Measurements from ENCODE around the gene AQP12B. TPM values are rescaled to one million over a fixed set of nuclear protein-coding genes. Genes with fewer than 3 reads are reported as not detected.
"Not testable (repeated sequence)": the region's sequence is repeated elsewhere in the genome, so short reads cannot be mapped to it uniquely, and the experiment has no call there.

The AQP12B gene
- total RNA-seq: under 1 TPM in 7 of 8 experiments, not detected in 1; 0.05 to 0.52 (median 0.21) TPM

DNA sequence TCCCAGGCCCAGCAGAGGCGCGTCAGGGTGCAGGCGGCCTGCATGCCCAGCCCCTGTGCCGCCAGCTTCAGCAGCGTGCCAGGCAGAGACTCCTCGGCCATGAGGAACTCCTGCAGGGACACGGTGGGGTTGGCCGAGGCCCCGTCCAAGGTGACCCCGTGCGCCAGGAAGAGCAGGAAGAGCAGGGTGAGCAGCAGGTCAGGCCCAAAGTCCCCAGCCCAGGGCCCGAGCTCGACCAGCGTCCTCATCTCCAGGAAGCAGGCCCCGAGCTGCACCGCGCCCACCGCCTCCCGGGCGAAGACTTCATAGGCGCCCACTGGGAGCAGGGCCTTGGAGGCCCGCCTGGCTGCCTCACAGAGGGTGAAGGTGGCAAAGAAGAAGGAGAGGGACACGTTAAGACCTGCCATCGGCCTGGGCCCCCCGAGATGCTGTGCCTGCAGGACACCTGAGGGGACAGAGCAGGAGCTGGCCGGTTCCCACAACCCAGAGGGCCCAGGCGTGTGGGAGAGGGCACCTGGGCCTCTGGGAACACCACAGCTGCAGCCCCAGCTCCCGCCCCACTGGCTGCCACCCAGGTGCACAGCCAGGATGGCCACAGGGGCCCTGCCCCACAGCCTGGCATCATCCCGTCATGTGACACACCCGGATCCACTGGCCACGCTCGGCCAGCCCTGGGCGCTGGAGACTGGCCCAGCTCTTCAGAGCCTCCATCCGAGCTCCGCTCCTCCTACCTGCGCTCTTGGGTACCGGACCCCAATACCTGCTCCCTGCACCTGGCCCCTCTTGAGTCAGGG lies at the start of gene AQP12B:
TSS of gene AQP12B (minus strand) at position 455 of the 794 bp plus-strand sequence. CDS start at position 407, 48 bp downstream.
- H3K27ac ChIP-seq; H3K4me1 ChIP-seq (replicated peaks in 1 of 2); ATAC-seq (replicated peaks in 6 of 8); in situ Hi-C loops (cut with MboI; ENCODE audit: low pct_unique_long_range_greater_than_20kb in 2 of 9, low sequenced_read_pairs in 9 of 9, unreplicated experiment in 9 of 9); H3K4me3 ChIP-seq: not testable (repeated sequence)
- no CpG with 5 or more reads among the region's 37 CpGs for WGBS, 10 experiments

- no peak overlapping the region for H3K4me3 ChIP-seq
- no CpG with 5 or more reads among the region's 5 CpGs for WGBS, 10 experiments
- ATAC-seq (replicated peaks in 6 of 8): no peak
- no peak overlapping the region for H3K27ac ChIP-seq
- in situ Hi-C loops (cut with MboI; ENCODE audit: low pct_unique_long_range_greater_than_20kb in 2 of 9, low sequenced_read_pairs in 9 of 9, unreplicated experiment in 9 of 9): no loop called here
- no peaks in the 10 kb centered on the region for H3K4me1 ChIP-seq (replicated peaks in 1 of 2)
These were observed 49.5 kb upstream of the AQP12B start for GRCh38 chr2:240732184-240732583.

- in situ Hi-C loops (cut with MboI; ENCODE audit: low pct_unique_long_range_greater_than_20kb in 2 of 9, low sequenced_read_pairs in 9 of 9, unreplicated experiment in 9 of 9): no loop called here
- no peak overlapping the region for H3K4me3 ChIP-seq
- 86% methylated on average over 1 of the region's 9 CpGs; no CpG with 5 or more reads in 9 of the 10 experiments for WGBS, 10 experiments
- ATAC-seq (replicated peaks in 6 of 8): peak in 3 of 8 experiments; percentile 20 to 36 (median 25)
- H3K4me1 ChIP-seq (replicated peaks in 1 of 2): no peaks in the 10 kb centered on the region
- no peak overlapping the region for H3K27ac ChIP-seq
These were observed 48.5 kb upstream of the AQP12B start for GRCh38 chr2:240731178-240731545.

GRCh38 chr2:240730501-240731177 lies 48.0 kb upstream of the AQP12B start:
- no peak overlapping the region for H3K4me3 ChIP-seq
- ATAC-seq (replicated peaks in 6 of 8): peak in 3 of 8 experiments; percentile 56 to 83 (median 73)
- 0 to 100% (median 60%) methylated on average over 1 to 3 of the region's 10 CpGs; no CpG with 5 or more reads in 5 of the 10 experiments for WGBS, 10 experiments
- H3K27ac ChIP-seq: no peak overlapping the region
- no peaks in the 10 kb centered on the region for H3K4me1 ChIP-seq (replicated peaks in 1 of 2)
- in situ Hi-C loops (cut with MboI; ENCODE audit: low pct_unique_long_range_greater_than_20kb in 2 of 9, low sequenced_read_pairs in 9 of 9, unreplicated experiment in 9 of 9): no loop called here

DNA sequence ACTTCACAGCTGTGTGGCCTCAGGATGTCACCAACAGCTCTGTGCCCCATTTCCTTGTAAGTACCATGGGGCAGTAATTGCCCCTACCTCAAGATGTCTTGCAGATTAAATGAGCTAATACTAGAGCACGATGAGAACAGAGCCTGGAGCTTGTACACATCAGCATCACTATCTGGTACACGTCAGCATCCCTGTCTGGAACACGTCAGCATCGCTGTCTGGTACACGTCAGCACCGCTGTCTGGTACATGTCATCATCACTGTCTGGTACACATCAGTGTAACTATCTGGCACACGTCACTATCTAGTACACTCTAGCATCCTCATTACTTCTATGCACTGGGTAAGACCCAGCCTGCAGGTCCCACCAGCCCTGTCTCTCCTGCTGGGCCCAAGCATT lies 46.1 kb upstream of the AQP12B start:
- in situ Hi-C loops (cut with MboI; ENCODE audit: low pct_unique_long_range_greater_than_20kb in 2 of 9, low sequenced_read_pairs in 9 of 9, unreplicated experiment in 9 of 9): no loop called here
- no peaks in the 10 kb centered on the region for H3K4me1 ChIP-seq (replicated peaks in 1 of 2)
- WGBS, 10 experiments: 14 to 100% (median 90%) methylated on average over 1 to 2 of the region's 7 CpGs; no CpG with 5 or more reads in 7 of the 10 experiments
- no peak overlapping the region for H3K4me3 ChIP-seq
- peak in 1 of 8 experiments; percentile 15 for ATAC-seq (replicated peaks in 6 of 8)
- H3K27ac ChIP-seq: no peak overlapping the region

DNA sequence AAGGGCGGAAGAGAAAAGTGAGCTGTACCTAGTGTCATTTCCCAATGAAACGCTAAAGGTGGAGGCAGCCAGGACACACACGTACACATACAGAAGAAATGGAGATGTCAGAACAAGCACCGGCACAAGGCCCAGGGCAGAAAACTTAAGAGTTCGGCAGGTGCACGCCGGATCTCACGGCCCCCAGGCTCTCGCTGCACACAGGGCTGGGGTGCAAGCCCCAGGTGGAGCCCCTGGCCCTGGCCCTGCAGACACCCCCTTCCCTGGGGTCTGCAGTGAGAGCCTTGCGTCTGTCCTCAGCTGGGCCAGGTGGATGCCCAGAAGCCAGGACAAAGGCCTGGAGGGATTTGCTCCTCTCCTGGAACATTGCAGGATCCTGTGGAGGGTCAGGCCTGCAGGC lies 45.7 kb upstream of the AQP12B start:
- in situ Hi-C loops (cut with MboI; ENCODE audit: low pct_unique_long_range_greater_than_20kb in 2 of 9, low sequenced_read_pairs in 9 of 9, unreplicated experiment in 9 of 9): no loop called here
- H3K4me1 ChIP-seq (replicated peaks in 1 of 2): no peaks in the 10 kb centered on the region
- no peak for ATAC-seq (replicated peaks in 6 of 8)
- WGBS, 10 experiments: 40 to 100% (median 88%) methylated on average over 1 to 7 of the region's 10 CpGs; no CpG with 5 or more reads in 3 of the 10 experiments
- H3K27ac ChIP-seq: no peak overlapping the region
- H3K4me3 ChIP-seq: no peak overlapping the region

GRCh38 chr2:240727913-240728312 lies 45.2 kb upstream of the AQP12B start:
- ATAC-seq (replicated peaks in 6 of 8): no peak
- no peak overlapping the region for H3K27ac ChIP-seq
- no peak overlapping the region for H3K4me3 ChIP-seq
- 82 to 100% (median 97%) methylated on average over 1 to 5 of the region's 15 CpGs; no CpG with 5 or more reads in 5 of the 10 experiments for WGBS, 10 experiments
- H3K4me1 ChIP-seq (replicated peaks in 1 of 2): no peaks in the 10 kb centered on the region
- in situ Hi-C loops (cut with MboI; ENCODE audit: low pct_unique_long_range_greater_than_20kb in 2 of 9, low sequenced_read_pairs in 9 of 9, unreplicated experiment in 9 of 9): no loop called here

GRCh38 chr2:240727439-240727838 lies 44.8 kb upstream of the AQP12B start:
- in situ Hi-C loops (cut with MboI; ENCODE audit: low pct_unique_long_range_greater_than_20kb in 2 of 9, low sequenced_read_pairs in 9 of 9, unreplicated experiment in 9 of 9): no loop called here
- no peak for ATAC-seq (replicated peaks in 6 of 8)
- WGBS, 10 experiments: 46 to 92% (median 78%) methylated on average over 4 to 11 of the region's 14 CpGs; no CpG with 5 or more reads in 6 of the 10 experiments
- no peak overlapping the region for H3K27ac ChIP-seq
- no peak overlapping the region for H3K4me3 ChIP-seq
- no peaks in the 10 kb centered on the region for H3K4me1 ChIP-seq (replicated peaks in 1 of 2)

- Histone ChIP-seq H3K27ac (no peak overlapping the region), H3K4me1 (replicated peaks in 1 of 2) (no peaks in the 10 kb centered on the region), H3K4me3 (no peak overlapping the region)
- in situ Hi-C loops (cut with MboI; ENCODE audit: low pct_unique_long_range_greater_than_20kb in 2 of 9, low sequenced_read_pairs in 9 of 9, unreplicated experiment in 9 of 9): no loop called here
- 0 to 100% (median 78%) methylated on average over 1 to 7 of the region's 14 CpGs; no CpG with 5 or more reads in 4 of the 10 experiments for WGBS, 10 experiments
- no peak for ATAC-seq (replicated peaks in 6 of 8)
These were observed 44.2 kb upstream of the AQP12B start for GRCh38 chr2:240726876-240727275.

DNA sequence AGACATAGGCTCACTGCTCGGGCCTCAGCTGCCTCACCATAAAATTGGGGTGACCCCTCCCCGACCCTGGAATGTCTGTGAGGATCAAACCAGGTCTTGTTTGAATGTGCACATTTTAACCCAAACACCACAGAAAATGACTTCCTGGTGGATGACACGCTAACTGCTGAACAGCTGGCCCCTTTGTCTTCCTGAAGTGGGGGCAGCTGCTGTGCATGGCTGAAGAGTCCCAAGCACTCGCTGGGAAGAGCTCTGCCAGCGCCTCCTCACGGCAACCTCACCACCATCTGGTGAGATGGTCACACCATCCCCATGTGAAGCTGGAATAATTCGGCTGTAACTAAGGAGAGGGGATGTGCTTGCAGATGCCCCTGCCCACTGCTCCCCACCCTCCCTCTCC lies 43.0 kb upstream of the AQP12B start:
- no peaks in the 10 kb centered on the region for H3K4me1 ChIP-seq (replicated peaks in 1 of 2)
- ATAC-seq (replicated peaks in 6 of 8): peak in 1 of 8 experiments; percentile 3
- in situ Hi-C loops (cut with MboI; ENCODE audit: low pct_unique_long_range_greater_than_20kb in 2 of 9, low sequenced_read_pairs in 9 of 9, unreplicated experiment in 9 of 9): no loop called here
- H3K4me3 ChIP-seq: no peak overlapping the region
- no peak overlapping the region for H3K27ac ChIP-seq
- WGBS, 10 experiments: 50 to 92% (median 52%) methylated on average over 2 to 7 of the region's 7 CpGs; no CpG with 5 or more reads in 7 of the 10 experiments

DNA sequence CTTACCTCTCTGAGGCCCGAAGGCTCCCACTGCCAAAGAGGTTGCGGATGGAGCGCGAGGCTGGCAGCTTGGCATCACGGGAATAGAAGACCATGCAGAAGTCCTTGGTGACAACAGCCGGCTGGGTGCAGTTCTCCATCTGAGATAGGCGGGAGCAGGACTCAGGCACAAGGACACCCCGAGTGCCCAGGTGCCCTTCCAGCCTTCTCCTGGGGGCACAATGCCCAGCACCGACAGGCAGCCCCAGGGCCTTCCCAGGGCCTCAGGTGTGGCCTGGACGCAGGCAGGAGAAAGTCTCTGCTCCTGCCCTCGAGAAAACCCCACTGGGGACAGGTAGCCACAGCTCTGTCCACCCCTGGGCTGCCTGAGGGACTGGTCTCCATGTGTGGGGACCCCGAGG lies 42.6 kb upstream of the AQP12B start:
- H3K4me1 ChIP-seq (replicated peaks in 1 of 2): no peaks in the 10 kb centered on the region
- no peak overlapping the region for H3K27ac ChIP-seq
- ATAC-seq (replicated peaks in 6 of 8): no peak
- WGBS, 10 experiments: 57 to 100% (median 83%) methylated on average over 1 to 3 of the region's 12 CpGs; no CpG with 5 or more reads in 6 of the 10 experiments
- no peak overlapping the region for H3K4me3 ChIP-seq
- in situ Hi-C loops (cut with MboI; ENCODE audit: low pct_unique_long_range_greater_than_20kb in 2 of 9, low sequenced_read_pairs in 9 of 9, unreplicated experiment in 9 of 9): no loop called here

DNA sequence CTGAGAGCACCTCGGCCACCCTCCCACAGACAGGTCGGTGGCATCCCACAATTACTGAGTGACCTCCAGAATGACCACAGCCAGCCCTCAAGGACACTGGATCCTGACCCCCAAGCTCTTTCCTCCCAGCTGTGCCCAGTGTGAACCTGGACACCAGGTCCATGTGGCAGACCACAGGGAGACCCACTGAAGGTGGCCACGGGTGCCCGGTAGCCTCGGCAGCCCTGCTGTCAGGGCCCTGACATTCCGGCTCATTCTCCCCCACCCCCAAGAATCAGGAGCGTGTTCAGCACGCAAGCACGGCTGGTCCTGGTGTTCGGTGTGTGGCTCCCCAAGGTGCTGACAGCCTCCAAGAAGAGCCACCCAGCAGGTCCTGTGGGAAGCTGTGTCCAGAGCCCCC lies 41.7 kb upstream of the AQP12B start:
- no peak overlapping the region for H3K4me3 ChIP-seq
- ATAC-seq (replicated peaks in 6 of 8): no peak
- WGBS, 10 experiments: 100% methylated on average over 1 of the region's 10 CpGs; no CpG with 5 or more reads in 9 of the 10 experiments
- no peak overlapping the region for H3K27ac ChIP-seq
- in situ Hi-C loops (cut with MboI; ENCODE audit: low pct_unique_long_range_greater_than_20kb in 2 of 9, low sequenced_read_pairs in 9 of 9, unreplicated experiment in 9 of 9): no loop called here
- no peaks in the 10 kb centered on the region for H3K4me1 ChIP-seq (replicated peaks in 1 of 2)

DNA sequence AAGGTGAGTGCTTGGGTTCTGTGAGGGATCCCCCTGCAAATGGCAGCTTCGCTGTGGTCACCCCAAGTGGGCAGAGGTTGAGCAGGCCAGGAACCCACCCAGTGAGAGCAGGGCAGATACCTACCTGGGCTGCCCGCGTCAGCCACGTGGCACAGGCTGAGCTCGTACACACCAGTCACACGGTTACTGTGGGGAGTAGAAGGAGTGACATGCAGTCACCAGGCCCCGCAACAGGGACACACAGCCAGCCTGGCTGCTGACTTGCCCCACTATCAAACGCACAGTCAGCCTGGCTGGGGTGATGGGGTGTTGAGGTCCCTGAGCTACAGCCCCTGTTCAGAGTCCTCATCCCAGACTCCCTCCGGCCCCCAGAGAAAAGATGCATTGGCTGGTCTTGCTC lies 41.2 kb upstream of the AQP12B start:
- ATAC-seq (replicated peaks in 6 of 8): no peak
- Histone ChIP-seq H3K27ac (no peak overlapping the region), H3K4me3 (no peak overlapping the region), H3K4me1 (replicated peaks in 1 of 2) (no peaks in the 10 kb centered on the region)
- WGBS, 10 experiments: 20 to 100% (median 100%) methylated on average over 1 to 2 of the region's 9 CpGs; no CpG with 5 or more reads in 7 of the 10 experiments
- in situ Hi-C loops (cut with MboI; ENCODE audit: low pct_unique_long_range_greater_than_20kb in 2 of 9, low sequenced_read_pairs in 9 of 9, unreplicated experiment in 9 of 9): no loop called here

Measured in motor neuron (in vitro differentiated cells).